Stimulated activated effector memory CD8-positive, alpha-beta T cell treated with anti-CD3 and anti-CD28 coated beads, Interleukin-12 subunit alpha, Interleukin-12 subunit beta, amount 100 ng/mL, for 72 hours (primary cell): ENCODE measurements around the gene WBP1.
"Not testable (repeated sequence)": the region's sequence is repeated elsewhere in the genome, so short reads cannot be mapped to it uniquely, and the experiment has no call there.

Experiments used
- ATAC-seq: fragments of 150-1000 bp; cut with Tn5 transposase; 2 replicates; pipeline ENCODE4 v1.10.0; 2021
- DNase-seq, 2 donors: peaks; one replicate each; pipeline ENCODE4 v3.0.0; 2021 to 2022; ENCODE audit warnings: low spot score in 2 of 2
- H3K27ac Mint-ChIP-seq: one replicate; pipeline ENCODE4 v1.8.0; 2022; ENCODE audit warnings: mild to moderate bottlenecking, mixed read lengths
- H3K36me3 Mint-ChIP-seq: one replicate; pipeline ENCODE4 v1.8.0; 2022; ENCODE audit warnings: mild to moderate bottlenecking, mixed read lengths
- H3K4me1 Mint-ChIP-seq: one replicate; pipeline ENCODE4 v1.8.0; 2022; ENCODE audit warnings: mixed read lengths
- H3K4me3 Mint-ChIP-seq: one replicate; pipeline ENCODE4 v1.8.0; 2022; ENCODE audit warnings: mild to moderate bottlenecking, mixed read lengths
- H3K9me3 Mint-ChIP-seq: one replicate; pipeline ENCODE4 v1.8.0; 2022; ENCODE audit warnings: mixed read lengths

The WBP1 gene

GRCh38 chr2:74458132-74458937 lies at the start of gene WBP1:
Gene WBP1 (plus strand): TSS chr2:74458438. CDS start chr2:74458603, 165 bp downstream.
- ATAC-seq = peak; percentile 89
- H3K27ac Mint-ChIP-seq = peak within 1 kb of the TSS; percentile 97
- peak; percentile 88 to 99 for DNase-seq
- H3K9me3 Mint-ChIP-seq = no peaks in the 10 kb centered on the region
- H3K4me1 Mint-ChIP-seq = peaks cover 76% of the 10 kb centered on the region
- peaks cover 89% of the 10 kb centered on the region for H3K36me3 Mint-ChIP-seq
- peak within 1 kb of the TSS; percentile 98 for H3K4me3 Mint-ChIP-seq

- Mint-ChIP-seq H3K36me3 (no peaks in the 10 kb centered on the region), H3K27ac (peak overlapping the region; percentile 11), H3K9me3 (no peaks in the 10 kb centered on the region), H3K4me1 (no peaks in the 10 kb centered on the region), H3K4me3 (no peak overlapping the region)
- no peak for DNase-seq
- ATAC-seq = no peak
These were observed 45.1 kb upstream of the WBP1 start for GRCh38 chr2:74413001-74413698.

GRCh38 chr2:74414441-74414840 lies 43.8 kb upstream of the WBP1 start:
- Mint-ChIP-seq H3K9me3 (no peaks in the 10 kb centered on the region), H3K27ac (no peak overlapping the region), H3K4me1 (no peaks in the 10 kb centered on the region), H3K4me3 (peak overlapping the region; percentile 52), H3K36me3 (no peaks in the 10 kb centered on the region)
- no peak for ATAC-seq
- DNase-seq = no peak

- ATAC-seq = peak; percentile 59
- DNase-seq = no peak
- Mint-ChIP-seq H3K36me3 (no peaks in the 10 kb centered on the region), H3K9me3 (no peaks in the 10 kb centered on the region), H3K27ac (no peak overlapping the region), H3K4me3 (peak overlapping the region; percentile 52), H3K4me1 (peaks cover 1% of the 10 kb centered on the region)
These were observed 43.1 kb upstream of the WBP1 start for GRCh38 chr2:74414881-74415761.

- H3K4me3 Mint-ChIP-seq = peak overlapping the region; percentile 52
- ATAC-seq (no peak), DNase-seq (no peak)
- H3K4me1 Mint-ChIP-seq = peaks cover 8% of the 10 kb centered on the region
- peaks cover under 1% of the 10 kb centered on the region for H3K36me3 Mint-ChIP-seq
- H3K27ac Mint-ChIP-seq = no peak overlapping the region
- no peaks in the 10 kb centered on the region for H3K9me3 Mint-ChIP-seq
These were observed 42.4 kb upstream of the WBP1 start for GRCh38 chr2:74415762-74416395.

GRCh38 chr2:74416778-74417177 lies 41.5 kb upstream of the WBP1 start:
- DNase-seq = no peak
- peaks cover 9% of the 10 kb centered on the region for H3K36me3 Mint-ChIP-seq
- no peak overlapping the region for H3K4me3 Mint-ChIP-seq
- H3K4me1 Mint-ChIP-seq = peaks cover 14% of the 10 kb centered on the region
- H3K9me3 Mint-ChIP-seq = no peaks in the 10 kb centered on the region
- no peak for ATAC-seq
- H3K27ac Mint-ChIP-seq = no peak overlapping the region

GRCh38 chr2:74417197-74417596 lies 41.0 kb upstream of the WBP1 start:
- Mint-ChIP-seq H3K36me3 (peaks cover 13% of the 10 kb centered on the region), H3K27ac (no peak overlapping the region), H3K9me3 (no peaks in the 10 kb centered on the region), H3K4me1 (peaks cover 18% of the 10 kb centered on the region), H3K4me3 (no peak overlapping the region)
- DNase-seq = no peak
- no peak for ATAC-seq

- DNase-seq (no peak), ATAC-seq (no peak)
- Mint-ChIP-seq H3K36me3 (peaks cover 19% of the 10 kb centered on the region), H3K27ac (no peak overlapping the region), H3K9me3 (no peaks in the 10 kb centered on the region), H3K4me3 (no peak overlapping the region), H3K4me1 (peaks cover 23% of the 10 kb centered on the region)
These were observed 40.5 kb upstream of the WBP1 start for GRCh38 chr2:74417763-74418162.

GRCh38 chr2:74418312-74418711 lies 39.9 kb upstream of the WBP1 start:
- H3K9me3 Mint-ChIP-seq = no peaks in the 10 kb centered on the region
- no peak overlapping the region for H3K27ac Mint-ChIP-seq
- DNase-seq (no peak), ATAC-seq (no peak)
- peaks cover 28% of the 10 kb centered on the region for H3K4me1 Mint-ChIP-seq
- H3K4me3 Mint-ChIP-seq = no peak overlapping the region
- peaks cover 24% of the 10 kb centered on the region for H3K36me3 Mint-ChIP-seq

GRCh38 chr2:74419345-74419744 lies 38.9 kb upstream of the WBP1 start:
- no peak overlapping the region for H3K4me3 Mint-ChIP-seq

GRCh38 chr2:74420006-74420405 lies 38.2 kb upstream of the WBP1 start:
- H3K27ac Mint-ChIP-seq = no peak overlapping the region
- peaks cover 33% of the 10 kb centered on the region for H3K36me3 Mint-ChIP-seq
- peaks cover 31% of the 10 kb centered on the region for H3K4me1 Mint-ChIP-seq
- DNase-seq = no peak
- ATAC-seq = no peak
- no peaks in the 10 kb centered on the region for H3K9me3 Mint-ChIP-seq
- peak overlapping the region; percentile 98 for H3K4me3 Mint-ChIP-seq

More at GRCh38 chr2:74419345-74419744, 38.9 kb upstream of the WBP1 start:
- no peak for ATAC-seq
- H3K4me1 Mint-ChIP-seq = peaks cover 31% of the 10 kb centered on the region
- H3K9me3 Mint-ChIP-seq = no peaks in the 10 kb centered on the region
- no peak overlapping the region for H3K27ac Mint-ChIP-seq
- no peak for DNase-seq
- peaks cover 27% of the 10 kb centered on the region for H3K36me3 Mint-ChIP-seq

- H3K27ac Mint-ChIP-seq = peak overlapping the region; percentile 98
- H3K9me3 Mint-ChIP-seq, DNase-seq, ATAC-seq: not testable (repeated sequence)
- H3K36me3 Mint-ChIP-seq = peaks cover 39% of the 10 kb centered on the region
- peak overlapping the region; percentile 98 for H3K4me3 Mint-ChIP-seq
- H3K4me1 Mint-ChIP-seq = peaks cover 31% of the 10 kb centered on the region
These were observed 37.7 kb upstream of the WBP1 start for GRCh38 chr2:74420443-74421103.

- DNase-seq = peak; percentile 94 to 97
- ATAC-seq = peak; percentile 96
- H3K4me3 Mint-ChIP-seq = peak within 1 kb of the TSS; percentile 98
- H3K4me1 Mint-ChIP-seq = peaks cover 31% of the 10 kb centered on the region
- peaks cover 47% of the 10 kb centered on the region for H3K36me3 Mint-ChIP-seq
- peak within 1 kb of the TSS; percentile 98 for H3K27ac Mint-ChIP-seq
- H3K9me3 Mint-ChIP-seq = no peaks in the 10 kb centered on the region
These were observed 36.9 kb upstream of the WBP1 start, which contains the start of the genes C2orf81 and WDR54 for GRCh38 chr2:74421221-74421870. Gene C2orf81 (minus strand): TSS chr2:74421619. CDS start chr2:74421560, 59 bp downstream. Gene WDR54 (plus strand): TSS chr2:74421730. CDS start chr2:74422154, 424 bp downstream.
